T-helper 1 cell treated with Interleukin-12 subunit alpha and Interleukin-12 subunit beta and Interleukin-4 antibody, amounts not matched to agents 30 μg/mL and 1 μg/mL, for 36 hours (primary cell): ENCODE measurements around the gene PPP1R37.

Experiments used
- H3K27ac Mint-ChIP-seq: one replicate; pipeline ENCODE4 v1.8.0; 2021; ENCODE audit warnings: mild to moderate bottlenecking, mixed read lengths
- H3K27me3 Mint-ChIP-seq: one replicate; pipeline ENCODE4 v1.8.0; 2021; ENCODE audit warnings: low read depth, mixed read lengths
- H3K36me3 Mint-ChIP-seq: one replicate; pipeline ENCODE4 v1.8.0; 2021; ENCODE audit warnings: low read depth, mixed read lengths
- H3K4me1 Mint-ChIP-seq: one replicate; pipeline ENCODE4 v1.8.0; 2021; ENCODE audit warnings: low read depth, mixed read lengths
- H3K4me3 Mint-ChIP-seq: one replicate; pipeline ENCODE4 v1.8.0; 2021; ENCODE audit warnings: mild to moderate bottlenecking, moderate library complexity, mixed read lengths
- H3K9me3 Mint-ChIP-seq: one replicate; pipeline ENCODE4 v1.8.0; 2021; ENCODE audit warnings: mixed read lengths

The PPP1R37 gene

GRCh38 chr19:45063851-45064801, 28.9 kb upstream of the PPP1R37 start:
- H3K36me3 Mint-ChIP-seq: peaks cover 27% of the 10 kb centered on the region

GRCh38 chr19:45066921-45067661, 25.9 kb upstream of the PPP1R37 start:
- Mint-ChIP-seq H3K9me3 (no peaks in the 10 kb centered on the region), H3K4me1 (no peaks in the 10 kb centered on the region), H3K27ac (no peak overlapping the region), H3K27me3 (no peaks in the 10 kb centered on the region), H3K36me3 (peaks cover 20% of the 10 kb centered on the region), H3K4me3 (no peak overlapping the region)

More at GRCh38 chr19:45063851-45064801, 28.9 kb upstream of the PPP1R37 start:
- Mint-ChIP-seq H3K9me3 (no peaks in the 10 kb centered on the region), H3K4me1 (peaks cover 3% of the 10 kb centered on the region), H3K27ac (peak overlapping the region; percentile 41), H3K27me3 (no peaks in the 10 kb centered on the region), H3K4me3 (no peak overlapping the region)

GRCh38 chr19:45068041-45068440, 24.9 kb upstream of the PPP1R37 start:
- no peaks in the 10 kb centered on the region for H3K4me1 Mint-ChIP-seq
- H3K9me3 Mint-ChIP-seq: no peaks in the 10 kb centered on the region
- H3K27ac Mint-ChIP-seq: no peak overlapping the region
- no peaks in the 10 kb centered on the region for H3K27me3 Mint-ChIP-seq
- H3K36me3 Mint-ChIP-seq: peaks cover 16% of the 10 kb centered on the region
- H3K4me3 Mint-ChIP-seq: no peak overlapping the region

- Mint-ChIP-seq H3K4me3 (no peak overlapping the region), H3K27me3 (no peaks in the 10 kb centered on the region), H3K27ac (no peak overlapping the region), H3K9me3 (no peaks in the 10 kb centered on the region), H3K4me1 (no peaks in the 10 kb centered on the region), H3K36me3 (peaks cover 16% of the 10 kb centered on the region)
Measured at GRCh38 chr19:45069056-45069455, 23.9 kb upstream of the PPP1R37 start.

GRCh38 chr19:45070214-45070613, 22.8 kb upstream of the PPP1R37 start:
- no peaks in the 10 kb centered on the region for H3K4me1 Mint-ChIP-seq
- H3K27ac Mint-ChIP-seq: no peak overlapping the region
- no peaks in the 10 kb centered on the region for H3K27me3 Mint-ChIP-seq
- H3K9me3 Mint-ChIP-seq: no peaks in the 10 kb centered on the region
- no peak overlapping the region for H3K4me3 Mint-ChIP-seq
- peaks cover 12% of the 10 kb centered on the region for H3K36me3 Mint-ChIP-seq

- no peak overlapping the region for H3K27ac Mint-ChIP-seq
- H3K36me3 Mint-ChIP-seq: peaks cover 12% of the 10 kb centered on the region
- H3K27me3 Mint-ChIP-seq: no peaks in the 10 kb centered on the region
- H3K4me1 Mint-ChIP-seq: no peaks in the 10 kb centered on the region
- no peaks in the 10 kb centered on the region for H3K9me3 Mint-ChIP-seq
- H3K4me3 Mint-ChIP-seq: no peak overlapping the region
Measured at GRCh38 chr19:45070861-45071544, 22.0 kb upstream of the PPP1R37 start.

- Mint-ChIP-seq H3K36me3 (peaks cover 12% of the 10 kb centered on the region), H3K9me3 (no peaks in the 10 kb centered on the region), H3K4me1 (peaks cover 2% of the 10 kb centered on the region), H3K4me3 (no peak overlapping the region), H3K27me3 (no peaks in the 10 kb centered on the region), H3K27ac (no peak overlapping the region)
Measured at GRCh38 chr19:45071545-45071938, 21.4 kb upstream of the PPP1R37 start.

GRCh38 chr19:45071969-45072790, 20.8 kb upstream of the PPP1R37 start:
- Mint-ChIP-seq H3K4me1 (peaks cover 7% of the 10 kb centered on the region), H3K27ac (no peak overlapping the region), H3K9me3 (no peaks in the 10 kb centered on the region), H3K36me3 (peaks cover 12% of the 10 kb centered on the region), H3K4me3 (no peak overlapping the region), H3K27me3 (no peaks in the 10 kb centered on the region)

- no peaks in the 10 kb centered on the region for H3K9me3 Mint-ChIP-seq
- no peaks in the 10 kb centered on the region for H3K27me3 Mint-ChIP-seq
- peaks cover 10% of the 10 kb centered on the region for H3K36me3 Mint-ChIP-seq
- H3K4me3 Mint-ChIP-seq: no peak overlapping the region
- no peak overlapping the region for H3K27ac Mint-ChIP-seq
- H3K4me1 Mint-ChIP-seq: peaks cover 17% of the 10 kb centered on the region
Measured at GRCh38 chr19:45074744-45075300, 18.2 kb upstream of the PPP1R37 start.

GRCh38 chr19:45075301-45076028, 17.5 kb upstream of the PPP1R37 start:
- no peaks in the 10 kb centered on the region for H3K27me3 Mint-ChIP-seq
- peak overlapping the region; percentile 77 for H3K4me3 Mint-ChIP-seq
- H3K27ac Mint-ChIP-seq: peak overlapping the region; percentile 69
- no peaks in the 10 kb centered on the region for H3K9me3 Mint-ChIP-seq
- peaks cover 21% of the 10 kb centered on the region for H3K4me1 Mint-ChIP-seq
- peaks cover 5% of the 10 kb centered on the region for H3K36me3 Mint-ChIP-seq

GRCh38 chr19:45076029-45076850, 16.7 kb upstream of the PPP1R37 start, which contains the start of gene ZNF296:
TSS of gene ZNF296 (minus strand) at chr19:45076478. CDS start at chr19:45076373, 105 bp downstream.
- no peaks in the 10 kb centered on the region for H3K9me3 Mint-ChIP-seq
- peak within 1 kb of the TSS; percentile 77 for H3K4me3 Mint-ChIP-seq
- H3K36me3 Mint-ChIP-seq: peaks cover 5% of the 10 kb centered on the region
- no peaks in the 10 kb centered on the region for H3K27me3 Mint-ChIP-seq
- H3K4me1 Mint-ChIP-seq: peaks cover 23% of the 10 kb centered on the region
- peak within 1 kb of the TSS; percentile 69 for H3K27ac Mint-ChIP-seq

GRCh38 chr19:45076851-45077730, 15.9 kb upstream of the PPP1R37 start:
- no peaks in the 10 kb centered on the region for H3K27me3 Mint-ChIP-seq
- peak overlapping the region; percentile 63 for H3K27ac Mint-ChIP-seq
- H3K36me3 Mint-ChIP-seq: peaks cover 12% of the 10 kb centered on the region
- no peaks in the 10 kb centered on the region for H3K9me3 Mint-ChIP-seq
- H3K4me3 Mint-ChIP-seq: peak overlapping the region; percentile 76
- H3K4me1 Mint-ChIP-seq: peaks cover 27% of the 10 kb centered on the region
